ENCODE measurements around the gene CASP6.

- TF ChIP-seq CTCF (IDR thresholded peaks at IDR 0.05) (no peak), EZH2 (IDR thresholded peaks at IDR 0.05; ENCODE audit: borderline replicate concordance, insufficient read depth, low read depth, low read length, poor library complexity, severe bottlenecking) (no peak)
Observed at GRCh38 chr4:109640644-109641043, 62.6 kb downstream of the CASP6 start.
